Regular cardiac myocyte (primary cell): ENCODE measurements around the gene BMP4. TPM values are rescaled to one million over a fixed set of nuclear protein-coding genes. Genes with fewer than 3 reads are reported as not detected.

Experiments used
- total RNA-seq: library from RNA; depleted of rRNA; stranded (reverse); fragments of >200 nt; gene quantifications from 2 replicates; pipeline ENCODE4 v1.2.3, GENCODE V29; 2014

BMP4 gene
- total RNA-seq, result 2.7 and 10.7 TPM in 2 replicates

GRCh38 chr14:53956427-53957201 is at the start of gene BMP4:
BMP4 (minus strand) TSS chr14:53956825; CDS start chr14:53952222, 4,603 bp downstream.

